Erythroblast (primary cell): ENCODE results near the gene EOLA1.
"Not testable (repeated sequence)": the region's sequence is repeated elsewhere in the genome, so short reads cannot be mapped to it uniquely, and the experiment has no call there.

Experiments
- GATA1 ChIP-seq: IDR thresholded peaks from 2 replicates; pipeline ENCODE4 v1.6.1; 2011; ENCODE audit warnings: low read depth, mild to moderate bottlenecking, control low read depth, low read length, moderate library complexity
- POLR2A ChIP-seq: IDR thresholded peaks from 2 replicates; pipeline ENCODE4 v1.6.1; 2011; ENCODE audit warnings: mild to moderate bottlenecking, low read length

DNA sequence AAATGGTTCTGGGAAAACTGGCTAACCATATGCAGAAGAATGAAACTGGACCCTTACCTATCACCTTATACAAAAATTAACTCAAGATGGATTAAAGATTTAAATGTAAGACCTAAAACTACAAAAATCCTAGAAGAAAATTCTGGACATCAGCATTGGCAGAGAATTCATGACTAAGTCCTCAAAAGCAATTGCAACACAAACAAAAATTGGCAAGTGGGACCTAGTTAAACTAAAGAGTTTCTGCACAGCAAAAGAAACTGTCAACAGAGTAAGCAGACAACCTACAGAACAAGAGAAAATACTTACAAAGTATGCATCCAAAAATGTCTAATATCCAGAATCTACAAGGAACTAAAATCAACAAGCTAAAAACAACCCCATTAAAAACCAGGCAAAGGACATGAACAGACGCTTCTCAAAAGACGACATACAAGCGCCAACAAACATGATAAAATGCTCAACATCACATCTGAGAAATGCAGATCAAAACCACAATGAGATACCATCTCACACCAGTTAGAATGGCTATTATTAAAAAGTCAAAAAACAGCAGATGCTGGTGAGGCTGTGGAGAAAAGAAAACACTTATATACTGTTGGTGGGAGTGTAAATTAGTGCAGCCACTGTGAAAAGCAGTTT is 20.1 kb upstream of the EOLA1 start:
- TF ChIP-seq POLR2A, GATA1: not testable (repeated sequence)
